ENCODE measurements around the gene CES4A.

DNA sequence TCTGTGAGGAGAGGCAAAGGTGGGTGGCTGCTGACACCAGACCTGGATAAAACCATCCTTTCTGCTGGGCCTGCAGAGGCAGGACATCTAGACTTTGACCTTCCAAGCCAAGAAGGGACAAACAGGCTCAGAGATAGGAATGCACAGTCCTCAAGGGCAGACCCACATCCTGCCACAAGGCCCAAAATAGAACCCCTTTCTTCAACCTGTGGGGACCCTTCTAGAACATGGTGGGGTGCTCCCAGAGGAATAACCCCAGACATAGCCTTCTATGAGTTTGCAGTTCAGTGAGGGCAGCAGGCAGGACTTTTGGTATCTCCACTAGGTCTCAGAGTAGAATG lies 36.8 kb downstream of the CES4A start:
- TF ChIP-seq, protein P1, sequence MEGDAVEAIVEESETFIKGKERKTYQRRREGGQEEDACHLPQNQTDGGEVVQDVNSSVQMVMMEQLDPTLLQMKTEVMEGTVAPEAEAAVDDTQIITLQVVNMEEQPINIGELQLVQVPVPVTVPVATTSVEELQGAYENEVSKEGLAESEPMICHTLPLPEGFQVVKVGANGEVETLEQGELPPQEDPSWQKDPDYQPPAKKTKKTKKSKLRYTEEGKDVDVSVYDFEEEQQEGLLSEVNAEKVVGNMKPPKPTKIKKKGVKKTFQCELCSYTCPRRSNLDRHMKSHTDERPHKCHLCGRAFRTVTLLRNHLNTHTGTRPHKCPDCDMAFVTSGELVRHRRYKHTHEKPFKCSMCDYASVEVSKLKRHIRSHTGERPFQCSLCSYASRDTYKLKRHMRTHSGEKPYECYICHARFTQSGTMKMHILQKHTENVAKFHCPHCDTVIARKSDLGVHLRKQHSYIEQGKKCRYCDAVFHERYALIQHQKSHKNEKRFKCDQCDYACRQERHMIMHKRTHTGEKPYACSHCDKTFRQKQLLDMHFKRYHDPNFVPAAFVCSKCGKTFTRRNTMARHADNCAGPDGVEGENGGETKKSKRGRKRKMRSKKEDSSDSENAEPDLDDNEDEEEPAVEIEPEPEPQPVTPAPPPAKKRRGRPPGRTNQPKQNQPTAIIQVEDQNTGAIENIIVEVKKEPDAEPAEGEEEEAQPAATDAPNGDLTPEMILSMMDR (IDR thresholded peaks at IDR 0.05; ENCODE audit: low read length) = no peak
- no peak for TF ChIP-seq EZH2 (IDR thresholded peaks at IDR 0.05; ENCODE audit: borderline replicate concordance, low read length)
